Panc1 (cell line): ENCODE results near the gene TP53I11. TPM values are rescaled to one million over a fixed set of nuclear protein-coding genes. Genes with fewer than 3 reads are reported as not detected.

Experiments used
- ATAC-seq: fragments of 200-7000 bp; cut with Tn5 transposase; 2 replicates; pipeline ENCODE4 v1.9.1; 2020; ENCODE audit warnings: mild to moderate bottlenecking, moderate library complexity
- BruUV-seq: library from RNA; stranded (reverse); fragments of 400-500 nt; replicated peaks from 2 replicates; lab custom pipeline; 2021; lab: Mats Ljungman, UMichigan
- CTCF ChIA-PET: fragments of 300-600 bp; sonication (Branson Sonifier 250); formaldehyde crosslinking; loops from one replicate; lab custom pipeline; 2022; ENCODE audit warnings: antibody characterized with exemption; lab: Charles Lee
- POLR2A ChIA-PET: fragments of 300-600 bp; sonication (Branson Sonifier 250); formaldehyde crosslinking; loops from one replicate; lab custom pipeline; 2022; ENCODE audit warnings: antibody characterized with exemption; lab: Charles Lee
- DNase-seq: peaks from one replicate; pipeline ENCODE4 v3.0.0-alpha.2; 2010; ENCODE audit warnings: low read depth, low spot score
- H3K27ac ChIP-seq: 2 replicates; pipeline ENCODE4 v1.5.1; 2011; ENCODE audit warnings: mild to moderate bottlenecking, low read length, inconsistent platforms
- H3K27me3 ChIP-seq: fragments of 200-500 bp; sonication (Bioruptor generic); 2 replicates; pipeline ENCODE4 v1.6.0; 2014; ENCODE audit warnings: low read length, inconsistent platforms; ENCODE audit not compliant: control insufficient read depth, insufficient read depth
- H3K36me3 ChIP-seq: fragments of 200-500 bp; sonication (Bioruptor generic); 2 replicates; pipeline ENCODE4 v1.5.1; 2014; ENCODE audit warnings: inconsistent platforms, mild to moderate bottlenecking, low read length, moderate library complexity; ENCODE audit not compliant: control insufficient read depth, insufficient read depth
- H3K4me1 ChIP-seq: 2 replicates; pipeline ENCODE4 v1.5.1; 2011; ENCODE audit warnings: inconsistent platforms, mild to moderate bottlenecking, low read length, moderate library complexity; ENCODE audit not compliant: control insufficient read depth, insufficient read depth
- H3K4me3 ChIP-seq, 2 experiments: 2 replicates each; pipeline ENCODE4 v1.5.1; 2011 to 2012; ENCODE audit warnings: low read depth in 2 of 2, low read length in 2 of 2, mild to moderate bottlenecking in 2 of 2, inconsistent platforms in 1 of 2, moderate library complexity in 1 of 2
- H3K9me3 ChIP-seq: fragments of 200-500 bp; sonication (Bioruptor generic); 2 replicates; pipeline ENCODE4 v1.5.1; 2014; ENCODE audit warnings: low read depth, mild to moderate bottlenecking, inconsistent platforms, low read length, moderate library complexity; ENCODE audit not compliant: control insufficient read depth, insufficient read depth
- CTCF ChIP-seq: fragments of 450-650 bp; IDR thresholded peaks from 2 replicates; pipeline ENCODE4 v1.5.1; 2017; ENCODE audit warnings: mild to moderate bottlenecking
- POLR2AphosphoS5 ChIP-seq: IDR thresholded peaks from 2 replicates; pipeline ENCODE4 v1.6.1; 2012; ENCODE audit warnings: mild to moderate bottlenecking, low read depth, low read length, moderate library complexity
- REST ChIP-seq, 2 experiments: IDR thresholded peaks; 2 replicates each; pipeline ENCODE4 v1.6.1; 2011 to 2012; ENCODE audit warnings: low read depth in 2 of 2, control low read depth in 1 of 2, low read length in 1 of 2, mild to moderate bottlenecking in 1 of 2, moderate library complexity in 1 of 2; ENCODE audit not compliant: insufficient read depth in 1 of 2
- SIN3A ChIP-seq: IDR thresholded peaks from 2 replicates; pipeline ENCODE4 v1.6.1; 2012; ENCODE audit warnings: low read depth, mild to moderate bottlenecking, low read length, moderate library complexity, borderline replicate concordance; ENCODE audit not compliant: insufficient read depth
- TCF7L2 ChIP-seq: IDR thresholded peaks from 2 replicates; pipeline ENCODE4 v1.6.1; 2011; ENCODE audit warnings: mild to moderate bottlenecking, low read depth, low read length, inconsistent platforms
- in situ Hi-C: cut with HindIII; loops from 2 replicates; pipeline ENCODE4 v1.10.0; 2016; ENCODE audit warnings: low sequenced_read_pairs, low pct_unique_long_range_greater_than_20kb
- intact Hi-C: fragments of 100-400 bp; cut with micrococcal nuclease; formaldehyde crosslinking; loops from one replicate; pipeline ENCODE4 v1.10.0; 2022; ENCODE audit not compliant: unreplicated experiment
- total RNA-seq: library from RNA; stranded (reverse); gene quantifications from one replicate; pipeline ENCODE4 v1.2.1, GENCODE V29; 2021; ENCODE audit not compliant: unreplicated experiment

The TP53I11 gene
- total RNA-seq, 1 experiment from 2014 or later, result 132 TPM

- Histone ChIP-seq H3K27me3 (no peaks in the 10 kb centered on the region), H3K4me3 (no peak overlapping the region), H3K36me3 (no peaks in the 10 kb centered on the region), H3K9me3 (no peaks in the 10 kb centered on the region), H3K27ac (no peak overlapping the region), H3K4me1 (no peaks in the 10 kb centered on the region; the same call in 1 of the 2 replicates)
- DNase-seq, result no peak
- ATAC-seq, result no peak
- intact Hi-C loops (no loop called here), in situ Hi-C loops (no loop called here)
- CTCF ChIA-PET, result no interaction called here
- no TSS peak for BruUV-seq
- POLR2A ChIA-PET, result no interaction called here
- TF ChIP-seq SIN3A (no peak), POLR2AphosphoS5 (no peak), TCF7L2 (no peak), REST (IDR thresholded peaks at IDR 0.05; ENCODE audit: insufficient read depth in 1 of 2, low read depth in 2 of 2, low read length in 1 of 2) (no peak)
Observed at GRCh38 chr11:44923115-44923514, 27.6 kb downstream of the TP53I11 start.

- no peaks in the 10 kb centered on the region for H3K4me1 ChIP-seq
- H3K27me3 ChIP-seq, result no peaks in the 10 kb centered on the region
- intact Hi-C loops (no loop called here), in situ Hi-C loops (no loop called here)
- TF ChIP-seq REST (IDR thresholded peaks at IDR 0.05; ENCODE audit: insufficient read depth in 1 of 2, low read depth in 2 of 2, low read length in 1 of 2) (no peak), SIN3A (no peak), CTCF (no peak), POLR2AphosphoS5 (no peak), TCF7L2 (no peak)
- H3K9me3 ChIP-seq, result no peaks in the 10 kb centered on the region
- ATAC-seq (no peak), DNase-seq (no peak)
- no peak overlapping the region for H3K4me3 ChIP-seq
- BruUV-seq, result no TSS peak
- CTCF ChIA-PET, result no interaction called here
- H3K36me3 ChIP-seq, result no peaks in the 10 kb centered on the region
- POLR2A ChIA-PET, result no interaction called here
- no peak overlapping the region for H3K27ac ChIP-seq
Observed at GRCh38 chr11:44920451-44920850, 30.2 kb downstream of the TP53I11 start.
